ENCODE results near the gene ACMSD. TPM values are rescaled to one million over a fixed set of nuclear protein-coding genes. Genes with fewer than 3 reads are reported as not detected.

ACMSD gene
- total RNA-seq, 2 experiments from 2014 or later, result not detected

DNA sequence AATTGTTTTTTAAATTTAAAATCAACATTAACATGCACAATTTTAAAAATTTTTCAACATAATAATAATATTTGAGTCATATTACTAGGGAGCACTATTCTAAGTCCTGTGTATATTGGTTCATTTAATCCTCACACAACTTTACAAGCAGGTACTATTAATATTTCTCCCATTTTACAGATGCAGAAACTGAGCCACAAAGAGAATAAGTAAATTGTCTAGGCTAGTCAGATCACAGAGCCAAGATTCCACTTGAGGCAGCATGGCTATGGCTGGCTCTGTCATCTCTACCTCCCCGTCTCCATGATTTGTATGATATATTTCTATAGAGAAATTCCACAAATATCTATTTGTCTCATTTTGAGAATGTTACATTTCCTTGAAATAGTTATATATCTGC is 95.3 kb downstream of the ACMSD start:
- POLR2A ChIA-PET, result no interaction called here
- CTCF ChIA-PET, result no interaction called here

DNA sequence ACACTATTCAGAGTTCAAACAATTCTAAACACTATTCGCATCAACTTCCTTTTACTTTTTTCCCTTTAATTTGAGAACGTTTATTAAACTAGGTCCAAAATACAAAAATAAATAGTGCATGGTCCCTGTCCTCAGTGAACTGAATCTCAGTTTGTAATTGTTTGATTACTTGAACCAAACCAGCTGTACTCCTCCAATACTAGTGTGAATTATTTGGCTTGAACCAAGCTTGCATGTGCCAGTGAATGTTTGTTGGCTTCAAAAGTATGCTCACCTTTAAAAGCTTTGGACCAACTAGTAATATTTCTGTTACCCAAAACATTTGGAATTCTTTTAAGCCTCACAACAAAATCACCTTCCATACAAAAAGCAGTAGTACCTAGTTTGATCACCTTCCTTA is 95.7 kb downstream of the ACMSD start:
- ChIA-PET POLR2A (no interaction called here), CTCF (no interaction called here)

DNA sequence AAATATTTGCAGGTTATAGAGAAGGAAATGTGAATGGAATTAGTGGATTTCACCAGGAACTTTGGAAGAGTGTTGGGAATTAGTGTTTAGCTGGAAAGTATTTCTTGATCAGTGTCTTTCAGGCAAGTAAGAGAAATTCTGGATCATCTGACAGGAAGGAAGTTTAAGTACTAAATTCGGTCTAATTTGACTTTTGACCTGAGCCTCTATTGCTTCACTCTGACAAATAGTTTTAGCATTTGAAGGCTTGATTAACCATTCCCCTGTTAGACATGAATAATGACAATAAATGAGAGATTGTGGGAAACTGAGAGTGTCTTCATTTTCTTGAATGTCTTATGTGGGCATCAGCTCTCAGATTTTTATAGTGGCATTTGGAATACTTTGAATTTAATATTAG is 96.2 kb downstream of the ACMSD start:
- POLR2A ChIA-PET, result no interaction called here
- CTCF ChIA-PET, result no interaction called here

DNA sequence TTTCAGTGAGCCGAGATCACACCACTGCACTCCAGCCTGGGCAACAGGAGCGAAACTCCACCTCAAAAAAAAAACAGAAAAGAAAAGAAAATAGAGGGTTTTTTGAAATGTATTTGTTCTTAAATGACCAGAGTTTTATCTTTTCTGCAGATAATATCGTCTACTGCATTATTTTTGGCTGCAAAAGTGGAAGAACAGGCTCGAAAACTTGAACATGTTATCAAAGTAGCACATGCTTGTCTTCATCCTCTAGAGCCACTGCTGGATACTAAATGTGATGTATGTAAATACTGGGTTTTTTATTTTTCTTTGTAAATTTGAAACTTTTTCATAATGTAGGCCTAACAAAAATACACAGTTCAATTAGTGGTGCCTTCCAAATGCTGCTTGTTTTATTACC is 98.3 kb downstream of the ACMSD start:
- CTCF ChIA-PET, result no interaction called here
- POLR2A ChIA-PET, result no interaction called here

DNA sequence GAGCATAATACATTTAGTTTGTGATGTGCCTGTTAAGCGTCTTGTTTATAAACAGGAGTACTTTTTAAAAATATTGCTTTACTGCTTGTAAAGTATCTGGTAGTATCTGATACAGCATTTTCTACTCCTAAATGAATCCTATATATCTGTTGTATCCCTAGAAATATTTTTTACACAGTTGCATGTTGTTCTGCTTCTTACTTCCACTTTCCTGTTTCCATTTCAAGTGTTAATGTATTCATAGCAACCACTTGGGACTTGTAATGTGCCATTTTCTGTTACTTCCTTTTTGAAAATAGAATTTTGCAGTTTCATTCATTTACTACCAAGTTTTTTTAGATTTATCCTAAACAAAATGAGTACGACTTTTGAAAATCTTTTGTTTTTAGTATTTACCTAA is 105.1 kb downstream of the ACMSD start:
- ChIA-PET CTCF (no interaction called here), POLR2A (no interaction called here)

DNA sequence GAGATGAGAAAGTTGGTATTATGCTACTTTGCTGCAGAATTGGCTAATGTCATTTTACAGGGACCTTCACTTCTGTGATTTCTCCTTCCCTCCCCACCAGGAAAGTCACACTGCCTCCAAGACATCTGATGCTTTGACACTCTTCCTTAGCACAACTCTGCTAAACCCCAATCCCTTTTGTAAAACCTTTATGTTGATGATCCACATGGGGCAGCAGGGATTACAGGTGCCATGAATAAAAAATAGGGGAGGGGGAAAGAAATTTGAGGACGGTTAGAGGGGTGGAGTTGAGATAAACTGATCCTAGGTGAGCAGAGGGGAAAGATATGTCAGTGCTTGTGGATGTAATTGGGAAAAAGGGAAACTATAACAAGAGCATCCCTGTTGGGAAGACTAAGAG is 106.6 kb downstream of the ACMSD start:
- ChIA-PET POLR2A (no interaction called here), CTCF (no interaction called here)

DNA sequence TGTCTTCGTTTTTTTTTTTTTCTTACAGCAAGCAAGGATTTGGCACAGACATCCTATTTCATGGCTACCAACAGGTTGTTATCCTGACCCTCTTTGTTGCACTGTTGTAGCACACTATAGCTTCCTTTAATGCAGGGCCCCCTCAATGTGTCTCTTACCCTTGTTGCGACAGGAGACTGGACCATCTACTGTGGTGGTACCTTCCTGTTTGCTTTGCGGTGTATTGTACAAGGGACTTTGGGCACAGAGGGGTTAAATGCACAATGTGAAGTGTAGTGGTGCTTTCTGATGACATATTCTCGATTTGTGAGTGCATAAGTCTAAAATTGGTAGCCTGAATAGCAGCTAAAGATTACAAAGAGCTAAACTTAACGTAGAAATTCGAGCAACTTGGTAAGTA is 107.7 kb downstream of the ACMSD start:
- ChIA-PET CTCF (interaction anchor here (0.7 kb wide), 1 partner anchor 315 kb away, joined by 3 read pairs; no protein-coding TSS in a partner anchor), POLR2A (interaction anchor here (0.5 to 0.7 kb wide), 2 partner anchors 21 to 1190 kb away, joined by 3 to 5 read pairs; no protein-coding TSS in a partner anchor)

DNA sequence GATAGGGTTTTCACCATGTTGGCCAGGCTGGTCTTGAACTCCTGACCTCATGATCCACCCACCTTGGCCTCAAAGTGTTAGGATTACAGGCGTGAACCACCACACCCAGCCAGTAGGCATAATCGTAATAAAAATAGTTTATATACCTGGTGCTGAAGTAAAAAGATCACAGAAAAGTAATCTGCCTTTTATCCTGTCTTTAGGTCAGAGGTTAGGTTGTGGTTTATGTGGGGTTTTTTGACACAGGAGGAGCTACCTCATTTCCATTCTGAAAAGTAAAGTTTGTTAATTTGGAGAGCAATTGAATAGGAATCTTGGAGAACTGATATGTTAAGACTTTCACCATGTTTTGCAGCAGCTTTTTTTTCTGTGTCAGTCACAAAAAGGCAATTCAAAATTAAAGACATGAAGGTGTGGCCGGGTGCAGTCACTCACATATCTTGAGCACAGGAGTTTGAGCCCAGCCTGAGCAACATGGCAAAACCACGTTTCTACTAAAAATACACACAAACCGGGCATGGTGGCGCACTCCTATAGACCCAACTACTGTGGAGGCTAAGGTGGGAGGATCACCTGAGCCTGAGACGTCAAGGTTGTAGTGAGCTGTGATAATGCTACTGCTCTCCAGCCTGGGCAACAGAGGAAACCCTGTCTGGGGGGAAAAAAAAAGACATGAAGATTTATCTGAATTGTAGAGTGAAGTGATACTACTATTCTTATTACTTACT is 111.7 kb downstream of the ACMSD start:
- CTCF ChIA-PET, result interaction anchor here (1.3 kb wide), 1 partner anchor 22 kb away, joined by 3 read pairs; no protein-coding TSS in a partner anchor
- POLR2A ChIA-PET, result no interaction called here

DNA sequence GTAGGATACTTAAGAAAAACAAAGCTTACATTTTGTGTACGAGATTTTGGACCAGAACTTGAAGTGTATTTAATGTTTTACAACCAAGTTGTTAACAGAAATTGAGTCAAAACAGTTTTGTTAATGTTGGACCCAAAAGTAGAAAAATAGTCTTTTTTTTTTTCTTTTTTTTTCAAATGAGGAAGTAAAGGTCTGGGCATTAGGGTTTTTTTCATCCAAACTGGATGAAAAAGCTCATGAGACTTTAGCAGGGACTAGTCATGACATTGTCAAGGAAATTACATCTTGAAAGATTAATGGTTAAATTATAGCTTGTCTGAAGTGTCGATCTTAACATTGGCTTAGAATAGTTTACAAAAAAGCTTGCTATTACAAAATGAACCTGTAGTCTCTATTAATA is 112.5 kb downstream of the ACMSD start:
- CTCF ChIA-PET, result interaction anchor here (1.3 kb wide), 1 partner anchor 23 kb away, joined by 3 read pairs; no protein-coding TSS in a partner anchor
- POLR2A ChIA-PET, result no interaction called here

Other genes with a start within 250 kb of the ACMSD start
- gene TMEM163, start 119.6 kb upstream of the ACMSD start, total RNA-seq, result under 1 TPM; 0.08 to 0.10 TPM
- 10 to 100 TPM; 28.9 to 31.8 TPM for gene CCNT2, start 80.2 kb downstream of the ACMSD start, total RNA-seq
- not detected for gene MAP3K19, start 208.8 kb downstream of the ACMSD start, total RNA-seq
- gene RAB3GAP1, start 213.7 kb downstream of the ACMSD start, total RNA-seq, result 10 to 100 TPM; 23.5 to 25.4 TPM

All from activated CD8-positive, alpha-beta memory T cell treated with anti-CD3 and anti-CD28 coated beads for 36 hours (primary cell).